ENCODE data around the gene GREM1. TPM values are rescaled to one million over a fixed set of nuclear protein-coding genes. Genes with fewer than 3 reads are reported as not detected.

The GREM1 gene
- total and polyA plus RNA-seq, 2 donors (not counting 3 experiments of a cell fraction or from before 2014, with no cell fraction given), result not detected

DNA sequence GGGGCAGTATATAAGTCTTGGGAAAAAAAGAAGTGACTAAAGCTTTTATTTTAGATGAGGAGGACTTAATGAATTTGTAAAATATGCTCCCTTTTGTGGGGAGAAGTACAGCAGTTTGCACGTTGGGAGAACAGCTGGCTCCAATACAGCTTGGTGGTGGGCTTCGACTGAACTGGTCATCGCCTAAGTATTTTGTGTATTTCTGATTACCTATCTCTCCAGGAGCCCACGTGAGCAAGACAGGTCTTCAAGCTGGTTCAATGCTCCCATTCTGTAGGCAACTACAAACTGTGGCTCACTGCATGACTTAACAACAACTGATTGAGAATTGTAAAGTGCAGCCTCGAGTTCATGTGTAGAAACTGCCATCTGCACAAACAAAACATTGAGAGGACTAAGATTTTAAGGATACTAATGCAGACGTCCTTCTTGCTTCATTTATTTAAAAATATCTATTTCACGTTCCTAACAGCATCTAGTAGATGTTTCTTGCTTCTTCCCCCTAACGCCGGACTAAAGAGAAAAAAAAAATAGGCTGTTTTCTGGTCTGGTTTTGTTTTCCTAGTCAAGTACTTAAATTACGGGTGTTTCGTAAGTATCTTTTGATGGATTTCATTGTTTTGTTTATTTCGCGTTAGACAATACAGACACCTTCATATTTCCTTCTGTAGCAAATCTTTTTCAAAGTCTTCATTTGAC is 1.4 kb upstream of the GREM1 start:
- no peak overlapping the region for H3K4me3 ChIP-seq (replicated peaks in 1 of 3; ENCODE audit: insufficient read depth in 1 of 3, low read depth in 1 of 3, low read length in 3 of 3)
- peaks cover 53 to 82% of the 10 kb centered on the region in 2 experiments for H3K27me3 ChIP-seq (ENCODE audit: control insufficient read depth in 2 of 2, insufficient read depth in 2 of 2, low read length in 2 of 2)
- no peaks in the 10 kb centered on the region for H3K9me3 ChIP-seq (replicated peaks; ENCODE audit: control insufficient read depth, insufficient read depth, low read length)
- ChIA-PET CTCF (interaction anchor here (0.8 to 2.0 kb wide), 2 partner anchors 14 to 220 kb away, joined by 3 to 4 read pairs; no protein-coding TSS in a partner anchor), POLR2A (no interaction called here)
- TF ChIP-seq MYC (IDR thresholded peaks at IDR 0.05; ENCODE audit: low read depth, low read length) (no peak), JUN (IDR thresholded peaks at IDR 0.05; ENCODE audit: borderline replicate concordance, insufficient read depth, insufficient read length, low read depth) (no peak)
- TF ChIP-seq, protein P1, sequence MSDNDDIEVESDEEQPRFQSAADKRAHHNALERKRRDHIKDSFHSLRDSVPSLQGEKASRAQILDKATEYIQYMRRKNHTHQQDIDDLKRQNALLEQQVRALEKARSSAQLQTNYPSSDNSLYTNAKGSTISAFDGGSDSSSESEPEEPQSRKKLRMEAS (IDR thresholded peaks at IDR 0.05; ENCODE audit: insufficient read depth, insufficient read length), result no peak
- peak overlapping the region; percentile 35 for H3K4me2 ChIP-seq (ENCODE audit: insufficient read depth, low read length)
- no peak overlapping the region for H3K9ac ChIP-seq (replicated peaks; ENCODE audit: extremely low read depth, insufficient read depth, low read length)
- no TSS peak for BruUV-seq (replicated peaks)
- intact Hi-C loops (cut with micrococcal nuclease), result no loop called here
- H3K4me1 ChIP-seq (ENCODE audit: control insufficient read depth, extremely low read depth, insufficient read depth, low read length), result peaks cover 4% of the 10 kb centered on the region
- no peak overlapping the region for H2AFZ ChIP-seq (ENCODE audit: low read depth, low read length)
- H3K79me2 ChIP-seq (ENCODE audit: control insufficient read depth, insufficient read depth, low read length), result no peaks in the 10 kb centered on the region
- no peaks in the 10 kb centered on the region for H3K9me1 ChIP-seq (replicated peaks; ENCODE audit: control insufficient read depth, extremely low read depth, insufficient read depth, low read length)
- dilution Hi-C loops (cut with MboI; ENCODE audit: extremely low pct_ligation_motif_present, low sequenced_read_pairs), result no loop called here
- no peaks in the 10 kb centered on the region for H3K36me3 ChIP-seq (ENCODE audit: control insufficient read depth in 2 of 2, extremely low read depth in 1 of 2, insufficient read depth in 2 of 2, low read length in 2 of 2)
- no peak overlapping the region for H3K27ac ChIP-seq (ENCODE audit: insufficient read depth, low read depth, low read length)
- FAIRE-seq, result no peak
- H4K20me1 ChIP-seq (replicated peaks; ENCODE audit: control insufficient read depth, extremely low read depth, insufficient read depth, low read length), result no peaks in the 10 kb centered on the region
- no peak for DNase-seq (ENCODE audit: low read depth, low spot score)

GRCh38 chr15:32716915-32717425 is 834 bp upstream of the GREM1 start:
- DNase-seq (ENCODE audit: low read depth, low spot score), result peak; percentile 5
- Histone ChIP-seq H3K27me3 (ENCODE audit: control insufficient read depth in 2 of 2, insufficient read depth in 2 of 2, low read length in 2 of 2) (peaks cover 53 to 84% of the 10 kb centered on the region in 2 experiments), H4K20me1 (replicated peaks; ENCODE audit: control insufficient read depth, extremely low read depth, insufficient read depth, low read length) (no peaks in the 10 kb centered on the region), H3K9me3 (replicated peaks; ENCODE audit: control insufficient read depth, insufficient read depth, low read length) (no peaks in the 10 kb centered on the region), H3K27ac (ENCODE audit: insufficient read depth, low read depth, low read length) (no peak overlapping the region), H3K4me2 (ENCODE audit: insufficient read depth, low read length) (peak overlapping the region; percentile 35), H3K9me1 (replicated peaks; ENCODE audit: control insufficient read depth, extremely low read depth, insufficient read depth, low read length) (no peaks in the 10 kb centered on the region), H3K9ac (replicated peaks; ENCODE audit: extremely low read depth, insufficient read depth, low read length) (no peak overlapping the region), H3K4me3 (replicated peaks in 1 of 3; ENCODE audit: insufficient read depth in 1 of 3, low read depth in 1 of 3, low read length in 3 of 3) (no peak overlapping the region), H2AFZ (ENCODE audit: low read depth, low read length) (no peak overlapping the region), H3K79me2 (ENCODE audit: control insufficient read depth, insufficient read depth, low read length) (no peaks in the 10 kb centered on the region), H3K36me3 (ENCODE audit: control insufficient read depth in 2 of 2, extremely low read depth in 1 of 2, insufficient read depth in 2 of 2, low read length in 2 of 2) (no peaks in the 10 kb centered on the region), H3K4me1 (ENCODE audit: control insufficient read depth, extremely low read depth, insufficient read depth, low read length) (peaks cover 4% of the 10 kb centered on the region)
- intact Hi-C loops (cut with micrococcal nuclease), result no loop called here
- BruUV-seq (replicated peaks), result no TSS peak
- peak; percentile 37 for FAIRE-seq
- no peak for TF ChIP-seq JUN (IDR thresholded peaks at IDR 0.05; ENCODE audit: borderline replicate concordance, insufficient read depth, insufficient read length, low read depth)
- peak; percentile 46 for TF ChIP-seq EZH2 (IDR thresholded peaks at IDR 0.05; ENCODE audit: borderline replicate concordance, low read depth, low read length, severe bottlenecking)
- POLR2A ChIA-PET, result no interaction called here
- dilution Hi-C loops (cut with MboI; ENCODE audit: extremely low pct_ligation_motif_present, low sequenced_read_pairs), result no loop called here
- CTCF ChIA-PET, result no interaction called here

Measured in endothelial cell of umbilical vein (primary cell).